Measurements from ENCODE around the gene TPSD1. TPM values are rescaled to one million over a fixed set of nuclear protein-coding genes. Genes with fewer than 3 reads are reported as not detected.

Gene TPSD1
- total RNA-seq, 1 donor from 2014 or later, result not detected

- no peak for DNase-seq (ENCODE audit: low spot score)
- TF ChIP-seq CTCF (IDR thresholded peaks at IDR 0.05; ENCODE audit: unreplicated experiment), result no peak
- Mint-ChIP-seq H3K4me3 (ENCODE audit: unreplicated experiment) (no peak overlapping the region), H3K4me1 (ENCODE audit: unreplicated experiment) (no peaks in the 10 kb centered on the region), H3K9me3 (ENCODE audit: unreplicated experiment) (no peaks in the 10 kb centered on the region), H3K36me3 (ENCODE audit: low read depth, unreplicated experiment) (no peaks in the 10 kb centered on the region), H3K27ac (ENCODE audit: unreplicated experiment) (no peak overlapping the region), H3K27me3 (ENCODE audit: unreplicated experiment) (no peaks in the 10 kb centered on the region)
These were observed 41.1 kb upstream of the TPSD1 start for GRCh38 chr16:1214719-1215118.

- no peak for DNase-seq (ENCODE audit: low spot score)
- TF ChIP-seq CTCF (IDR thresholded peaks at IDR 0.05; ENCODE audit: unreplicated experiment), result no peak
- no peaks in the 10 kb centered on the region for H3K27me3 Mint-ChIP-seq (ENCODE audit: unreplicated experiment)
- H3K4me3 Mint-ChIP-seq (ENCODE audit: unreplicated experiment), result no peak overlapping the region
- no peaks in the 10 kb centered on the region for H3K36me3 Mint-ChIP-seq (ENCODE audit: low read depth, unreplicated experiment)
- H3K27ac Mint-ChIP-seq (ENCODE audit: unreplicated experiment), result no peak overlapping the region
- no peaks in the 10 kb centered on the region for H3K9me3 Mint-ChIP-seq (ENCODE audit: unreplicated experiment)
- H3K4me1 Mint-ChIP-seq (ENCODE audit: unreplicated experiment), result no peaks in the 10 kb centered on the region
These were observed 40.1 kb upstream of the TPSD1 start for GRCh38 chr16:1215574-1216295.

- TF ChIP-seq CTCF (IDR thresholded peaks at IDR 0.05; ENCODE audit: unreplicated experiment), result no peak
- H3K4me3 Mint-ChIP-seq (ENCODE audit: unreplicated experiment), result no peak overlapping the region
- DNase-seq (ENCODE audit: low spot score), result no peak
- no peaks in the 10 kb centered on the region for H3K36me3 Mint-ChIP-seq (ENCODE audit: low read depth, unreplicated experiment)
- no peaks in the 10 kb centered on the region for H3K9me3 Mint-ChIP-seq (ENCODE audit: unreplicated experiment)
- no peak overlapping the region for H3K27ac Mint-ChIP-seq (ENCODE audit: unreplicated experiment)
- H3K4me1 Mint-ChIP-seq (ENCODE audit: unreplicated experiment), result no peaks in the 10 kb centered on the region
- H3K27me3 Mint-ChIP-seq (ENCODE audit: unreplicated experiment), result no peaks in the 10 kb centered on the region
These were observed 39.6 kb upstream of the TPSD1 start for GRCh38 chr16:1216296-1216619.

GRCh38 chr16:1216681-1217400 lies 39.0 kb upstream of the TPSD1 start:
- no peak for DNase-seq (ENCODE audit: low spot score)
- H3K4me3 Mint-ChIP-seq (ENCODE audit: unreplicated experiment), result no peak overlapping the region
- no peak for TF ChIP-seq CTCF (IDR thresholded peaks at IDR 0.05; ENCODE audit: unreplicated experiment)
- no peaks in the 10 kb centered on the region for H3K4me1 Mint-ChIP-seq (ENCODE audit: unreplicated experiment)
- no peaks in the 10 kb centered on the region for H3K36me3 Mint-ChIP-seq (ENCODE audit: low read depth, unreplicated experiment)
- no peaks in the 10 kb centered on the region for H3K27me3 Mint-ChIP-seq (ENCODE audit: unreplicated experiment)
- no peaks in the 10 kb centered on the region for H3K9me3 Mint-ChIP-seq (ENCODE audit: unreplicated experiment)
- H3K27ac Mint-ChIP-seq (ENCODE audit: unreplicated experiment), result no peak overlapping the region

GRCh38 chr16:1217526-1217925 lies 38.3 kb upstream of the TPSD1 start:
- TF ChIP-seq CTCF (IDR thresholded peaks at IDR 0.05; ENCODE audit: unreplicated experiment), result no peak
- Mint-ChIP-seq H3K27me3 (ENCODE audit: unreplicated experiment) (no peaks in the 10 kb centered on the region), H3K4me3 (ENCODE audit: unreplicated experiment) (no peak overlapping the region), H3K36me3 (ENCODE audit: low read depth, unreplicated experiment) (no peaks in the 10 kb centered on the region), H3K27ac (ENCODE audit: unreplicated experiment) (no peak overlapping the region), H3K4me1 (ENCODE audit: unreplicated experiment) (no peaks in the 10 kb centered on the region), H3K9me3 (ENCODE audit: unreplicated experiment) (no peaks in the 10 kb centered on the region)
- no peak for DNase-seq (ENCODE audit: low spot score)

All from endothelial cell (in vitro differentiated cells).